ENCODE data around the gene ZFR. TPM values are rescaled to one million over a fixed set of nuclear protein-coding genes. Genes with fewer than 3 reads are reported as not detected.
"Not testable (repeated sequence)": the region's sequence is repeated elsewhere in the genome, so short reads cannot be mapped to it uniquely, and the experiment has no call there.

ZFR gene
- total RNA-seq, 3 donors from 2014 or later: 44.0 to 73.3 (median 44.7) TPM

DNA sequence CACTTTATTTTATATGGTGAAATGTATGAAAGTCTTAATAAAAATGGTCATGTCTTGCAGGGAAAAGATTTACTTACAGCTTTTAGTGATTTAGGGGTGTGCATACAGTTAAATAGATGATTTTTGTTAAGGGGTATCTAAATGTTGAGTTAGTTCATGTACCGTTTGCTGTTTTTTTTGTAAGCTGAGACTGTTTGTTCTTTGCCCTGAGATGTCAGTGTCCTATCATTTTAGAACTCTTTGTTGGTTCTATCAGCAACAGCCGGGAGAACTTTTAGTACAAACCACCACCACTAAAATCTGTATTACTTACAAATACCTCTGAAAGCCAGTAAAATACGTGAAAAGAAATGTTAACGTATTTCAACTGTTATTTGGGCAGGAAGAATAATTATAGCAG is 75.5 kb downstream of the ZFR start:
- no peak for DNase-seq
- Histone ChIP-seq H3K9me3 (no peaks in the 10 kb centered on the region), H3K4me3 (no peak overlapping the region), H3K4me1 (ENCODE audit: low read depth) (no peaks in the 10 kb centered on the region), H3K36me3 (ENCODE audit: low read depth) (no peaks in the 10 kb centered on the region)
- intact Hi-C loops (cut with DNase I, micrococcal nuclease): no loop called here
- ATAC-seq: no peak
- TF ChIP-seq CTCF (IDR thresholded peaks at IDR 0.05): no peak

DNA sequence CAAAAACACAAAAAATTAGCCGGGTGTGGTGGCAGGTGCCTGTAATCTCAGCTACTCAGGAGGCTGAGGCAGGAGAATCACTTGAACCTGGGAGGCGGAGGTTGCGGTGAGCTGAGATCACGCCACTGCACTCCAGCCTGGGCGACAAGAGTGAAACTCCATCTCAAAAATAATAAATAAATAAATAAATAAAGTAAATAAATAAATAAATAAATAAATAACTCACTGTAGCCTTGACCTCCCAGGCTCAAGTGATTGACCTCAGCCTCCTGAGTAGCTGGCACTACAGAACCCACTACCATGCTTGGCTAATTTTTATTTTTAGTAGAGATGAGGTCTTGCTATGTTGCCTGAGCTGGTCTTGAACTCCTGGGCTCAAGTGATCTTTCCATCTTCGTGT is 77.3 kb downstream of the ZFR start:
- H3K36me3 ChIP-seq (ENCODE audit: low read depth); H3K4me3 ChIP-seq; H3K4me1 ChIP-seq (ENCODE audit: low read depth); DNase-seq; ATAC-seq; intact Hi-C loops (cut with DNase I, micrococcal nuclease); H3K9me3 ChIP-seq: not testable (repeated sequence)

GRCh38 chr5:32365623-32366022 is 78.9 kb downstream of the ZFR start:
- TF ChIP-seq CTCF (IDR thresholded peaks at IDR 0.05): no peak

GRCh38 chr5:32363030-32363429 is 81.5 kb downstream of the ZFR start:
- Histone ChIP-seq H3K4me1 (ENCODE audit: low read depth) (no peaks in the 10 kb centered on the region), H3K36me3 (ENCODE audit: low read depth) (no peaks in the 10 kb centered on the region), H3K9me3 (no peaks in the 10 kb centered on the region), H3K4me3 (no peak overlapping the region)
- intact Hi-C loops (cut with DNase I, micrococcal nuclease): no loop called here
- DNase-seq (no peak), ATAC-seq (no peak)
- TF ChIP-seq CTCF (IDR thresholded peaks at IDR 0.05): no peak

More at GRCh38 chr5:32365623-32366022, 78.9 kb downstream of the ZFR start:
- Histone ChIP-seq H3K4me3 (no peak overlapping the region), H3K36me3 (ENCODE audit: low read depth) (no peaks in the 10 kb centered on the region), H3K9me3 (no peaks in the 10 kb centered on the region), H3K4me1 (ENCODE audit: low read depth) (no peaks in the 10 kb centered on the region)
- no peak for DNase-seq
- intact Hi-C loops (cut with DNase I, micrococcal nuclease): no loop called here
- ATAC-seq: no peak

DNA sequence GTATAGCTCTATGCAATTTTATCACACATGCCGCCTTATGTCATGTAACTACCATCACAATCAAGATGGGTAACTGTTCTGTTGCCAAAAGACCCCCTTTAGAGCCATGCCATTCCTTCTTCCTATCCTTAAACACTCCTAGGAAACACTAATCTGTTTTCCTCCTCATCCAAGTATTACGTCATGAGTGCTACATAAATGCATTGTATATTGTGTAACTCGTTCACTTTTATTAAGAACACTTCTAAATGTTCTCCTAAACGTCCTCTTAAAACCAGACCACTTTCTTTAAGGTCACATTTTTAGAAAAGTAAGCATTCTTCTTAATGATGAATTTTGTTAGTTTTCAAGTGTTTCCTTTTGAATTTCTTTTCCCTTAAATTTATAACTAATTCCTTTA is 82.0 kb downstream of the ZFR start:
- Histone ChIP-seq H3K36me3 (ENCODE audit: low read depth) (no peaks in the 10 kb centered on the region), H3K4me1 (ENCODE audit: low read depth) (no peaks in the 10 kb centered on the region), H3K4me3 (no peak overlapping the region), H3K9me3 (no peaks in the 10 kb centered on the region)
- intact Hi-C loops (cut with DNase I, micrococcal nuclease): no loop called here
- TF ChIP-seq CTCF (IDR thresholded peaks at IDR 0.05): no peak
- no peak for ATAC-seq
- DNase-seq: no peak

GRCh38 chr5:32360906-32361305 is 83.6 kb downstream of the ZFR start:
- Histone ChIP-seq H3K36me3 (ENCODE audit: low read depth) (no peaks in the 10 kb centered on the region), H3K4me1 (ENCODE audit: low read depth) (no peaks in the 10 kb centered on the region), H3K4me3 (no peak overlapping the region), H3K9me3 (no peaks in the 10 kb centered on the region)
- ATAC-seq: no peak
- TF ChIP-seq CTCF (IDR thresholded peaks at IDR 0.05): no peak
- intact Hi-C loops (cut with DNase I, micrococcal nuclease): no loop called here
- DNase-seq: no peak
